Right lobe of liver (tissue), 6 donors: ENCODE results near the gene CCND2. TPM values are rescaled to one million over a fixed set of nuclear protein-coding genes. Genes with fewer than 3 reads are reported as not detected.

ENCODE experiments used
- ATAC-seq, 4 donors: fragments of 200-7000 bp; cut with Tn5 transposase; one replicate each; pipeline ENCODE4 v1.9.1; 2020; ENCODE audit warnings: mild to moderate bottlenecking in 4 of 4, moderate library complexity in 4 of 4
- DNase-seq, 3 donors: peaks; one replicate each; pipeline ENCODE4 v3.0.0-alpha.2; 2020
- H3K27ac ChIP-seq, 3 donors: fragments of 200-600 bp; one replicate each; pipeline ENCODE4 v1.8.0; 2022
- H3K27me3 ChIP-seq, 2 donors: fragments of 200-600 bp; one replicate each; pipeline ENCODE4 v1.8.0; 2022
- H3K36me3 ChIP-seq, 4 donors: fragments of 200-600 bp; sonication (generic) in 1 of 4; one replicate each; pipeline versions ENCODE4 v1.5.1 to v1.8.0; 2017 to 2022; ENCODE audit warnings: control low read depth in 1 of 4
- H3K4me1 ChIP-seq, 4 donors: fragments of 200-600 bp; sonication (generic) in 1 of 4; one replicate each; pipeline versions ENCODE4 v1.5.1 to v1.8.0; 2017 to 2022; ENCODE audit warnings: control low read depth in 1 of 4
- H3K4me3 ChIP-seq, 3 donors: fragments of 200-600 bp; one replicate each; pipeline ENCODE4 v1.8.0; 2022
- H3K9me3 ChIP-seq, 4 donors: fragments of 200-600 bp; sonication (generic) in 1 of 4; one replicate each; pipeline versions ENCODE4 v1.5.1 to v1.8.0; 2017 to 2022; ENCODE audit warnings: control low read depth in 1 of 4
- POLR2A ChIP-seq: fragments of 450-650 bp; IDR thresholded peaks from one replicate; pipeline ENCODE4 v1.6.1; 2017; ENCODE audit warnings: antibody characterized with exemption, mild to moderate bottlenecking
- WGBS: methylation state at CpG from one replicate; pipeline ENCODE4 v1.1.6; 2018; ENCODE audit warnings: low coverage, low lambda C conversion rate; ENCODE audit not compliant: insufficient coverage; ENCODE audit errors: missing lambda C conversion rate; 5-methylcytosine and 5-hydroxymethylcytosine counted together
- intact Hi-C, 2 donors: fragments of 100-400 bp; cut with DNase I; formaldehyde crosslinking; loops; one replicate each; pipeline versions ENCODE4 v1.11.2 to v1.14.1; 2022
- total RNA-seq, 6 experiments: library from RNA; depleted of rRNA in 2 of 6; stranded (reverse); fragments of >200 nt in 2 of 6; fragmentation: NEBNext Ultra II Directional in 3 of 6; extraction: Animal tissue kit (Norgen Biotek cat#: 25700) in 3 of 6; gene quantifications; one replicate each; pipeline versions ENCODE4 v1.1.0 to v1.2.4, GENCODE V29; 2016 to 2023
- TF ChIP-seq, protein P1 (sequence below), 4 donors: fragments of 200-600 bp in 3 of 4; fragments of 450-650 bp in 1 of 4; IDR thresholded peaks; one replicate each; pipeline versions ENCODE4 v1.5.1 to v1.8.0; 2016 to 2022; ENCODE audit warnings: antibody characterized with exemption in 4 of 4, mild to moderate bottlenecking in 2 of 4
- donor health status: DM: no; HTN: yes; CAD: no.
- donor health status: DM: no; HTN: no; CAD: no.
- donor health status: DM: no; HTN: no; CAD: no.
- donor health status: DM: no; HTN: yes; CAD: no.
- donor health status: DM: no; HTN: yes; CAD: no.

Gene CCND2
- total RNA-seq, 6 experiments from 2014 or later, result 1.1 to 6.2 (median 1.5) TPM

DNA sequence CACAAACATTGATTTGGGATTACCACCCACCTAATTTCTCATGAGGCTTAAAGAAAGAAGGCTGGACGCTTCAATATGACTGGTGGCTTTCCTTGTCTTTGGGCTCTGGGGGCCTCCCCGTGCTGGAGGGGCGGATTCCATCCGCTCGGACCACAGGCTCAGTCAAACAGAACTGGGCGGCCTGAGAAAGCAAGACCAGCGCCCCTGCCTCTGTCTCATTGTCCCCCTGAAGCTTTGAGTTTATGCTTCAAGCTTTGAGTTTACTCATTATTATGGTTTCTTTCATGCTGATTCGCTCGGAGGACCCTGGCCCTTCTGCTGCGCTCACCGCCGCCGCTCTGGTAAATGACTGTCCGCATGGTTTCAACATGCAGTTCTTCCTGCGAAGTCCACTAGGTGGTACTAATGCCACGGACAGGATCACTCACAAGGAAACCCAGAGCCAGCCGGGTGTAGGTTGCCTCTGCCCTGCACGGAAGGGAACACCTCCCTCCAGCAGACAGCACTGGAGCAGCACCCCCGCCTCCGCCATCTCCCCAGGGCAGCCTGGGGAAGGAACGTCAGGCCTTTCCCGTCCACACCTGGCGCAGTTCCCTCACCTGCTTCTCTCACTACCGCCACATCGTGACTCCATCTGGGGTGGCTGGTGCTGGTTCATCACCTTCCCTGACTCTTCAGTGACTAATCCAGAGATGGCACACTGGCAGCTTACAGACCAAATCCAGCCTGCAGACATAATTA lies 34.2 kb downstream of the CCND2 start:
- H3K27me3 ChIP-seq, result no peaks in the 10 kb centered on the region
- H3K4me3 ChIP-seq, result no peak overlapping the region
- TF ChIP-seq, protein P1, sequence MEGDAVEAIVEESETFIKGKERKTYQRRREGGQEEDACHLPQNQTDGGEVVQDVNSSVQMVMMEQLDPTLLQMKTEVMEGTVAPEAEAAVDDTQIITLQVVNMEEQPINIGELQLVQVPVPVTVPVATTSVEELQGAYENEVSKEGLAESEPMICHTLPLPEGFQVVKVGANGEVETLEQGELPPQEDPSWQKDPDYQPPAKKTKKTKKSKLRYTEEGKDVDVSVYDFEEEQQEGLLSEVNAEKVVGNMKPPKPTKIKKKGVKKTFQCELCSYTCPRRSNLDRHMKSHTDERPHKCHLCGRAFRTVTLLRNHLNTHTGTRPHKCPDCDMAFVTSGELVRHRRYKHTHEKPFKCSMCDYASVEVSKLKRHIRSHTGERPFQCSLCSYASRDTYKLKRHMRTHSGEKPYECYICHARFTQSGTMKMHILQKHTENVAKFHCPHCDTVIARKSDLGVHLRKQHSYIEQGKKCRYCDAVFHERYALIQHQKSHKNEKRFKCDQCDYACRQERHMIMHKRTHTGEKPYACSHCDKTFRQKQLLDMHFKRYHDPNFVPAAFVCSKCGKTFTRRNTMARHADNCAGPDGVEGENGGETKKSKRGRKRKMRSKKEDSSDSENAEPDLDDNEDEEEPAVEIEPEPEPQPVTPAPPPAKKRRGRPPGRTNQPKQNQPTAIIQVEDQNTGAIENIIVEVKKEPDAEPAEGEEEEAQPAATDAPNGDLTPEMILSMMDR (IDR thresholded peaks at IDR 0.05), result peak; percentile 64 to 78 (median 70)
- no peak for TF ChIP-seq POLR2A
- DNase-seq (peak; percentile 68 to 70 (median 68)), ATAC-seq (peak; percentile 97 to 99 (median 98))
- no peaks in the 10 kb centered on the region for H3K4me1 ChIP-seq
- H3K9me3 ChIP-seq, result no peaks in the 10 kb centered on the region
- H3K27ac ChIP-seq, result no peak overlapping the region
- WGBS, result 35% methylated on average over 18 of the region's 25 CpGs
- intact Hi-C loops, result no loop called here
- H3K36me3 ChIP-seq, result no peaks in the 10 kb centered on the region

DNA sequence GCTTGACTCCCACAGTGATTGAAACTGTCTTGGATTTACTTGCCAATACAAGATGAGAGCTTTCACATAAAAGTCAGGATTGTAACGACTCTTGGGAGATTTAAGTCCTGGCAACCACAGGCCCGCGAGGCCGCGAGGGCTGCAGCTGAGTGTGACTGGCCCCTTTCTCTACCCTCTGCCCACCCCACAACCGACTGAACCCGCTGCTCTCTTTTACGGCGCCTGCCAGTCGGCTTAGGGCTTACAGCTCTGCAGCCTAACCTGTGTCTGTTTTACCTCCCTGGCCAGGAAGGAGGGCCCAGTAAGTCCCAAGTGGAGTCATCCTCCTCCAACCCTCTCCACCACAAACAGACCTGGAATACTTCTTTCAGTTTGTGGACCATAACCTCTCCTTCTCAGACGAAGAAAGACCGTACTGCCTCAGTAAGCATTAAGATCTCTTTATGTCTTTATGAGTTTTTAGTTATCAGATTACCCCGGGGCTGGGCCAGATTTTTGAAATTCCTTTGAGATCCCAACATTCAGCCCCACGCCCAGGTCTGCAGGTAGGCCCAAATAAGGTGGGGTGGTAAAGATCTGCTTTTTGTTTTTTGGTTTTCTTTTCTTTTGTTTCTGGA lies 34.9 kb downstream of the CCND2 start:
- TF ChIP-seq, protein P1 (IDR thresholded peaks at IDR 0.05), result no peak
- TF ChIP-seq POLR2A, result no peak
- H3K36me3 ChIP-seq, result no peaks in the 10 kb centered on the region
- no peak for DNase-seq
- no peaks in the 10 kb centered on the region for H3K4me1 ChIP-seq
- WGBS, result 83% methylated on average over 5 of the region's 14 CpGs
- ATAC-seq, result no peak
- no peak overlapping the region for H3K27ac ChIP-seq
- H3K4me3 ChIP-seq, result no peak overlapping the region
- H3K9me3 ChIP-seq, result no peaks in the 10 kb centered on the region
- intact Hi-C loops, result no loop called here
- no peaks in the 10 kb centered on the region for H3K27me3 ChIP-seq

DNA sequence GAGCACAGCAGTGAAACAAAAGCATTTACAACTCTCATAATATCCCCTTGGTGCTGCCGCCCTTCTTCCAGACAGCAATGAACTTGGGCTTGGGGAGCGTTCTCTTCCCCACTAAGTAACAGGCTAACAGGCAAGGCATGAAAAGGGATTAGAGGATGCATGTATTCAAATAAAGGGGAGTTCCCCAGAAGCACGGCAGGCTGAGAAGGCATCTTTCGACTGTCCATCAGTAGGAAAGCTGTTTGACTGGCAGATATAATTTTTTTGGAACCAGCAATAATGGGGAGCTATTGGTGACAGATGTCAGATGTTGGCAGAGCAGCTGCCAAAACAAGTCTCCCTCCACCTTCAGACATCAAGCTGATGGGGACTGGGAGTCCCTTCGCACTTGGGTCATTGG lies 38.2 kb downstream of the CCND2 start:
- TF ChIP-seq, protein P1 (IDR thresholded peaks at IDR 0.05), result no peak
- TF ChIP-seq POLR2A, result no peak
- Histone ChIP-seq H3K4me1 (no peaks in the 10 kb centered on the region), H3K4me3 (no peak overlapping the region), H3K9me3 (no peaks in the 10 kb centered on the region), H3K27me3 (no peaks in the 10 kb centered on the region), H3K27ac (no peak overlapping the region), H3K36me3 (no peaks in the 10 kb centered on the region)
- no peak for ATAC-seq
- no peak for DNase-seq
- intact Hi-C loops, result no loop called here
- WGBS, result 72% methylated on average over 5 of the region's 5 CpGs

DNA sequence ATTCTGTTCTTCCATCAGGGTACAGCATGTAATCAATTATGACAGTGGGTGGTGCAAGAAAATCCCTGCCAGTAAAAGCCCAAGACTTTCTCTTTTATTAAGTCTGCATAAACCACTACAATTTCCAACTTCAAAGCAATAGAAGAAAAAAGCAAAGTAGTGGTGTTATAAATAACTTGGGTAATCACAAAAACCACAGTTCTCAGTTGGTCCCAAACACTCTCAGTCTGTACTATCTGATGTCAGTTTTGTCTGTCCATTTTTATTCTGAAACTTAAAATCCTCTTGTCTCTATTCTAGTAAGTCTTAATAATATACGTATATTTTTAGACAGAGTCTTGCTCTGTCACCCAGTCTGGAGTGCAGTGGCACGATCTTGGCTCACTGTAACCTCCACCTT lies 38.7 kb downstream of the CCND2 start:
- TF ChIP-seq, protein P1 (IDR thresholded peaks at IDR 0.05), result no peak
- TF ChIP-seq POLR2A, result no peak
- Histone ChIP-seq H3K36me3 (no peaks in the 10 kb centered on the region), H3K27ac (no peak overlapping the region), H3K27me3 (no peaks in the 10 kb centered on the region), H3K4me3 (no peak overlapping the region), H3K4me1 (no peaks in the 10 kb centered on the region), H3K9me3 (no peaks in the 10 kb centered on the region)
- DNase-seq (no peak), ATAC-seq (no peak)
- WGBS, result 81% methylated on average over 2 of the region's 2 CpGs
- intact Hi-C loops, result no loop called here
